ENCODE measurements around the gene SLCO1C1.

SLCO1C1 gene, protein sequence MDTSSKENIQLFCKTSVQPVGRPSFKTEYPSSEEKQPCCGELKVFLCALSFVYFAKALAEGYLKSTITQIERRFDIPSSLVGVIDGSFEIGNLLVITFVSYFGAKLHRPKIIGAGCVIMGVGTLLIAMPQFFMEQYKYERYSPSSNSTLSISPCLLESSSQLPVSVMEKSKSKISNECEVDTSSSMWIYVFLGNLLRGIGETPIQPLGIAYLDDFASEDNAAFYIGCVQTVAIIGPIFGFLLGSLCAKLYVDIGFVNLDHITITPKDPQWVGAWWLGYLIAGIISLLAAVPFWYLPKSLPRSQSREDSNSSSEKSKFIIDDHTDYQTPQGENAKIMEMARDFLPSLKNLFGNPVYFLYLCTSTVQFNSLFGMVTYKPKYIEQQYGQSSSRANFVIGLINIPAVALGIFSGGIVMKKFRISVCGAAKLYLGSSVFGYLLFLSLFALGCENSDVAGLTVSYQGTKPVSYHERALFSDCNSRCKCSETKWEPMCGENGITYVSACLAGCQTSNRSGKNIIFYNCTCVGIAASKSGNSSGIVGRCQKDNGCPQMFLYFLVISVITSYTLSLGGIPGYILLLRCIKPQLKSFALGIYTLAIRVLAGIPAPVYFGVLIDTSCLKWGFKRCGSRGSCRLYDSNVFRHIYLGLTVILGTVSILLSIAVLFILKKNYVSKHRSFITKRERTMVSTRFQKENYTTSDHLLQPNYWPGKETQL

DNA sequence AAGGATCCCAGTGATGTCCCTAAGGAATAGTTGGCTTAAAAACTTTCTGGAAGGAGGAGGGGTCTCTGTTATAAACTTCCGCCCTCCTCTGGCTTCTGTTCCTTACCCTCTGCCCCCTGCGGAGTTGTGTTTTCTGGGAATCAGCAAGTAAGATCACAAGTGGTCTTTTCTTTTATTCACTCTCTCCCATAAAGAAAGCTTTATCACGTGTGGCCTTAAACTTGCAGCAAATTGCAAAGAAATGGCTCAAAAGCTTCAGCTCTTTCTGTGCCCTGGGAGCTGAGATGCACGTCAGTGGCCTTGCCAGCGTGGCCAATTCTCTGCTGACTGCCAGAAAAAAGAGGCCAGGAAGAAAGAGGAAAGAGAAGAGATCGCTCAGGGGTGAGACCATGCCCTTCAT is at the start of gene SLCO1C1:
SLCO1C1 (plus strand) TSS at position 101 of the 400 bp plus-strand sequence. CDS start 4,245 bp downstream, outside the sequence.
- TF ChIP-seq, protein P1, sequence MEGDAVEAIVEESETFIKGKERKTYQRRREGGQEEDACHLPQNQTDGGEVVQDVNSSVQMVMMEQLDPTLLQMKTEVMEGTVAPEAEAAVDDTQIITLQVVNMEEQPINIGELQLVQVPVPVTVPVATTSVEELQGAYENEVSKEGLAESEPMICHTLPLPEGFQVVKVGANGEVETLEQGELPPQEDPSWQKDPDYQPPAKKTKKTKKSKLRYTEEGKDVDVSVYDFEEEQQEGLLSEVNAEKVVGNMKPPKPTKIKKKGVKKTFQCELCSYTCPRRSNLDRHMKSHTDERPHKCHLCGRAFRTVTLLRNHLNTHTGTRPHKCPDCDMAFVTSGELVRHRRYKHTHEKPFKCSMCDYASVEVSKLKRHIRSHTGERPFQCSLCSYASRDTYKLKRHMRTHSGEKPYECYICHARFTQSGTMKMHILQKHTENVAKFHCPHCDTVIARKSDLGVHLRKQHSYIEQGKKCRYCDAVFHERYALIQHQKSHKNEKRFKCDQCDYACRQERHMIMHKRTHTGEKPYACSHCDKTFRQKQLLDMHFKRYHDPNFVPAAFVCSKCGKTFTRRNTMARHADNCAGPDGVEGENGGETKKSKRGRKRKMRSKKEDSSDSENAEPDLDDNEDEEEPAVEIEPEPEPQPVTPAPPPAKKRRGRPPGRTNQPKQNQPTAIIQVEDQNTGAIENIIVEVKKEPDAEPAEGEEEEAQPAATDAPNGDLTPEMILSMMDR (IDR thresholded peaks at IDR 0.05), result no peak
- Histone ChIP-seq H3K27ac (no peak within 1 kb of the TSS), H3K4me2 (ENCODE audit: low read length) (no peak within 1 kb of the TSS), H3K9me3 (ENCODE audit: control insufficient read depth, low read length) (no peaks in the 10 kb centered on the region), H3K27me3 (ENCODE audit: control insufficient read depth, insufficient read depth, low read length) (no peaks in the 10 kb centered on the region), H3K79me2 (no peaks in the 10 kb centered on the region), H2AFZ (no peak within 1 kb of the TSS), H3K36me3 (ENCODE audit: control insufficient read depth, insufficient read depth, low read length) (no peaks in the 10 kb centered on the region), H3K4me1 (no peaks in the 10 kb centered on the region), H3K4me3 (ENCODE audit: low read depth, low read length) (no peak within 1 kb of the TSS), H3K9ac (no peak within 1 kb of the TSS)

DNA sequence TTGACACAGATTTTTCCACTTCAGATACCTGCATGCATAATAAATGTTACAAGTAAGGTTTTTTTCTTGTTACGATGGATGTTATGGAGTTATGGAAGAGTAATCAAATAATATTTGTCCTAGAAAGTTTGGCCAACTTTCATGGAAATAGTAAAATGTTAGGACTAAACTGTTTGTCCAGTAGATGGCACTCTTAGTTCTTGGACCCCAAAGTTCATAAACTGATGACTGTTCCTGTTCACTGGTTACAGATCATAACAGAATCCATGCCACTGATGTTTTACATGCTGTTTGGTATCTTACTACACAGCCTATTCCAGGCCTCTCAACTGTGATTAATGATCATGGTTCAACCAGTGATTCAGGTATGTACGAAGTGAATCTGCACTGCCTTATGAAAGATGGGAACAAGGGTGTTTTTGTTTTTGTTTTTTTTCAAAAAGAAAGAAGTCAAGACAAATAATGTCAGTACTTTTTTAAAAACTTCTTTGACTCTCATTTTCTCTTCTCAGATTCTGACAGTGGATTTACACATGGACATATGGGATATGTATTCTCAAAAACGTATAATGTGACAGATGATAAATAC is 48.8 kb upstream of the SLCO1C1 start:
- Histone ChIP-seq H3K9ac (no peak overlapping the region), H3K4me2 (ENCODE audit: low read length) (no peak overlapping the region), H3K9me3 (ENCODE audit: control insufficient read depth, low read length) (no peaks in the 10 kb centered on the region), H3K4me3 (ENCODE audit: low read depth, low read length) (no peak overlapping the region), H3K4me1 (no peaks in the 10 kb centered on the region), H3K27ac (no peak overlapping the region), H2AFZ (no peak overlapping the region), H3K79me2 (no peaks in the 10 kb centered on the region), H3K36me3 (ENCODE audit: control insufficient read depth, insufficient read depth, low read length) (no peaks in the 10 kb centered on the region), H3K27me3 (ENCODE audit: control insufficient read depth, insufficient read depth, low read length) (no peaks in the 10 kb centered on the region)
- TF ChIP-seq, protein P1 (IDR thresholded peaks at IDR 0.05), result peak; percentile 41

DNA sequence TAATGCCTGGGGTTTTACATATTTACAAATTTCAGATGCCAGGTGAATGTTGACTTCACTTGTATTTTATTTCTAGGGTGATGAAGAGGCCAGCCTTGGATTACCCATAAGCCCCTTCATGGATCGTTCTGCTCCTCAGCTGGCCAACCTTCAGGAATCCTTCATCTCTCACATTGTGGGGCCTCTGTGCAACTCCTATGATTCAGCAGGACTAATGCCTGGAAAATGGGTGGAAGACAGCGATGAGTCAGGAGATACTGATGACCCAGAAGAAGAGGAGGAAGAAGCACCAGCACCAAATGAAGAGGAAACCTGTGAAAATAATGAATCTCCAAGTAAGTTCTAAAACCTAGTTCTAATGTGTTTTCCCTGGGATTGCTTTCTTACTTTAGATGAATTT is 41.3 kb upstream of the SLCO1C1 start:
- TF ChIP-seq, protein P1 (IDR thresholded peaks at IDR 0.05), result no peak
- Histone ChIP-seq H3K4me2 (ENCODE audit: low read length) (no peak overlapping the region), H3K4me1 (no peaks in the 10 kb centered on the region), H3K36me3 (ENCODE audit: control insufficient read depth, insufficient read depth, low read length) (no peaks in the 10 kb centered on the region), H3K27ac (no peak overlapping the region), H3K79me2 (no peaks in the 10 kb centered on the region), H2AFZ (no peak overlapping the region), H3K27me3 (ENCODE audit: control insufficient read depth, insufficient read depth, low read length) (no peaks in the 10 kb centered on the region), H3K9me3 (ENCODE audit: control insufficient read depth, low read length) (no peaks in the 10 kb centered on the region), H3K9ac (no peak overlapping the region), H3K4me3 (ENCODE audit: low read depth, low read length) (no peak overlapping the region)

DNA sequence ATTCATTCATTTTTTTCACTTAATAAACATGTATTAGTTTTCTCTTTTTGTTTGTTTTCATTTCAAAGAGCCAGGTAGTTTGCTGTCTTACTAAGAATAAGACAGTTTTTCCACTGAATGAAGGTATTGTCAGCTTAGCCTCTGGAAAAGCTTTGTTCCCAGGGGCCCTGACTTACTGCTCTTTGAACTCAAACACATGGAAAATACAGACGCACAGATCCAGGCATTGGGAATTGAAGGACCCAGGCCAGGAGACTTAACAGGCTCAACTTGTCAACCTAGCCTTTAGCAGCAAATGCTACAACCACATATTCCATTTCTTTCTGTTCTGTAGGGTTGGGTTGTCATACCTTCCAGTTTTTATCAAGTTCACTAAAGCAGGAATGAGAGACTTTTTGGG is 38.5 kb upstream of the SLCO1C1 start:
- Histone ChIP-seq H3K36me3 (ENCODE audit: control insufficient read depth, insufficient read depth, low read length) (no peaks in the 10 kb centered on the region), H3K9ac (no peak overlapping the region), H3K27me3 (ENCODE audit: control insufficient read depth, insufficient read depth, low read length) (no peaks in the 10 kb centered on the region), H3K4me1 (no peaks in the 10 kb centered on the region), H3K4me3 (ENCODE audit: low read depth, low read length) (no peak overlapping the region), H3K4me2 (ENCODE audit: low read length) (no peak overlapping the region), H3K9me3 (ENCODE audit: control insufficient read depth, low read length) (no peaks in the 10 kb centered on the region), H2AFZ (no peak overlapping the region), H3K79me2 (no peaks in the 10 kb centered on the region), H3K27ac (no peak overlapping the region)
- TF ChIP-seq, protein P1 (IDR thresholded peaks at IDR 0.05), result no peak
